SK-N-SH treated with all-trans-retinoic acid at 6 μM for 48 hours (cell line): ENCODE data around the gene LRRK1.

Experiments
- ARNTL ChIP-seq: fragments of 450-650 bp; formaldehyde crosslinking; IDR thresholded peaks from 2 replicates; pipeline ENCODE4 v1.5.0; 2020; ENCODE audit warnings: low read depth, mild to moderate bottlenecking, moderate library complexity, borderline replicate concordance
- BACH2 ChIP-seq: fragments of 250-450 bp; sonication (Bioruptor Pico); IDR thresholded peaks from 2 replicates; pipeline ENCODE4 v1.9.0; 2021; ENCODE audit warnings: mild to moderate bottlenecking, borderline replicate concordance
- CSDC2 ChIP-seq: fragments of 250-450 bp; sonication (Bioruptor Pico); IDR thresholded peaks from 2 replicates; pipeline ENCODE4 v1.5.0; 2020; ENCODE audit warnings: mild to moderate bottlenecking, moderate library complexity
- GLIS3 ChIP-seq: fragments of 250-450 bp; sonication (Bioruptor Pico); IDR thresholded peaks from 2 replicates; pipeline ENCODE4 v1.5.0; 2020; ENCODE audit warnings: mild to moderate bottlenecking, moderate library complexity
- PPARA ChIP-seq: fragments of 250-450 bp; sonication (Bioruptor Pico); IDR thresholded peaks from 2 replicates; pipeline ENCODE4 v1.5.0; 2020; ENCODE audit warnings: mild to moderate bottlenecking, borderline replicate concordance
- SNAI2 ChIP-seq: fragments of 250-450 bp; sonication (Bioruptor Pico); IDR thresholded peaks from 2 replicates; pipeline ENCODE4 v1.5.0; 2020; ENCODE audit warnings: mild to moderate bottlenecking, moderate library complexity
- ZC3H10 ChIP-seq: fragments of 250-450 bp; sonication (Bioruptor Pico); IDR thresholded peaks from 2 replicates; pipeline ENCODE4 v1.5.1; 2021; ENCODE audit warnings: mild to moderate bottlenecking, moderate library complexity
- ZFP3 ChIP-seq: fragments of 250-450 bp; sonication (Bioruptor Pico); IDR thresholded peaks from 2 replicates; pipeline ENCODE4 v1.5.0; 2020; ENCODE audit warnings: mild to moderate bottlenecking, moderate library complexity
- ZFP30 ChIP-seq: fragments of 450-650 bp; formaldehyde crosslinking; IDR thresholded peaks from 2 replicates; pipeline ENCODE4 v1.5.0; 2022; ENCODE audit warnings: mild to moderate bottlenecking, moderate library complexity
- TF ChIP-seq, protein P1 (sequence below): fragments of 250-450 bp; sonication (Bioruptor Pico); IDR thresholded peaks from 2 replicates; pipeline ENCODE4 v1.5.1; 2020; ENCODE audit warnings: low read depth, mild to moderate bottlenecking, moderate library complexity
- TF ChIP-seq, protein P2 (sequence below): fragments of 250-450 bp; sonication (Bioruptor Pico); IDR thresholded peaks from 2 replicates; pipeline ENCODE4 v1.8.0; 2020; ENCODE audit warnings: mild to moderate bottlenecking, moderate library complexity, borderline replicate concordance

DNA sequence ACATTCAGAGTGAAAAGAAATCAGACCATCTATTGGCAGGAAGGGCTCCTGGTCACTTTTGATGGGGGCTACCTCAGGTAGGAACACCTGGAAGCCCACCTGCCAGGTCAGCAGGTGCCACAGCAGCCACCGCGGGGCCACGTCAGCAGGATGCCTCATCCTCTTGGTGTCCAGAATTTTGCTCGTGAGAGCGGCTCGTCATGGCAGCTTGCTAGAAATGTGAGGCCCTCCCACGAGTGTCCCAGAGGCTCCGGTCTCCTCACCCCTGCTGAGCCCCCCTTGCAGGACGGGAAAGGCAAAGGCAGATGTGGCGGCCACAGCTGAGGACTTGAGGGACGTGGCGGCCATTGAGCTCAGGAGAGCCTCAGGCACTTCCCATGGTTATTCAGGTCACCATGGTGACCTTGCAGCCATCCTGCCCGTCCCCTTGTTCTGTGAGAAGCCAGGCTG is 129.4 kb downstream of the LRRK1 start:
- no peak for TF ChIP-seq CSDC2 (CRISPR knock-in tag)
- TF ChIP-seq PPARA (CRISPR knock-in tag), result no peak
- TF ChIP-seq, protein P1, sequence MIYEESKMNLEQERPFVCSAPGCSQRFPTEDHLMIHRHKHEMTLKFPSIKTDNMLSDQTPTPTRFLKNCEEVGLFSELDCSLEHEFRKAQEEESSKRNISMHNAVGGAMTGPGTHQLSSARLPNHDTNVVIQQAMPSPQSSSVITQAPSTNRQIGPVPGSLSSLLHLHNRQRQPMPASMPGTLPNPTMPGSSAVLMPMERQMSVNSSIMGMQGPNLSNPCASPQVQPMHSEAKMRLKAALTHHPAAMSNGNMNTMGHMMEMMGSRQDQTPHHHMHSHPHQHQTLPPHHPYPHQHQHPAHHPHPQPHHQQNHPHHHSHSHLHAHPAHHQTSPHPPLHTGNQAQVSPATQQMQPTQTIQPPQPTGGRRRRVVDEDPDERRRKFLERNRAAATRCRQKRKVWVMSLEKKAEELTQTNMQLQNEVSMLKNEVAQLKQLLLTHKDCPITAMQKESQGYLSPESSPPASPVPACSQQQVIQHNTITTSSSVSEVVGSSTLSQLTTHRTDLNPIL (CRISPR knock-in tag), result no peak
- TF ChIP-seq GLIS3 (CRISPR knock-in tag), result no peak
- TF ChIP-seq, protein P2, sequence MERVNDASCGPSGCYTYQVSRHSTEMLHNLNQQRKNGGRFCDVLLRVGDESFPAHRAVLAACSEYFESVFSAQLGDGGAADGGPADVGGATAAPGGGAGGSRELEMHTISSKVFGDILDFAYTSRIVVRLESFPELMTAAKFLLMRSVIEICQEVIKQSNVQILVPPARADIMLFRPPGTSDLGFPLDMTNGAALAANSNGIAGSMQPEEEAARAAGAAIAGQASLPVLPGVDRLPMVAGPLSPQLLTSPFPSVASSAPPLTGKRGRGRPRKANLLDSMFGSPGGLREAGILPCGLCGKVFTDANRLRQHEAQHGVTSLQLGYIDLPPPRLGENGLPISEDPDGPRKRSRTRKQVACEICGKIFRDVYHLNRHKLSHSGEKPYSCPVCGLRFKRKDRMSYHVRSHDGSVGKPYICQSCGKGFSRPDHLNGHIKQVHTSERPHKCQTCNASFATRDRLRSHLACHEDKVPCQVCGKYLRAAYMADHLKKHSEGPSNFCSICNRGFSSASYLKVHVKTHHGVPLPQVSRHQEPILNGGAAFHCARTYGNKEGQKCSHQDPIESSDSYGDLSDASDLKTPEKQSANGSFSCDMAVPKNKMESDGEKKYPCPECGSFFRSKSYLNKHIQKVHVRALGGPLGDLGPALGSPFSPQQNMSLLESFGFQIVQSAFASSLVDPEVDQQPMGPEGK, result no peak
- TF ChIP-seq ZFP30, result no peak
- no peak for TF ChIP-seq ZC3H10 (CRISPR knock-in tag)
- TF ChIP-seq ZFP3 (CRISPR knock-in tag), result no peak
- TF ChIP-seq BACH2 (CRISPR knock-in tag), result no peak
- TF ChIP-seq SNAI2 (CRISPR knock-in tag), result no peak
- no peak for TF ChIP-seq ARNTL (CRISPR knock-in tag)
